GM18873 (cell line): Measurements from ENCODE around the gene PHACTR1.
A peak's percentile ranks its signal among the peaks of the same experiment; 100 is the strongest.

Experiments used
- ATAC-seq: cut with Tn5 transposase; IDR thresholded peaks from one replicate; pipeline ENCODE4 v1.9.1; 2021; ENCODE audit warnings: mild to moderate bottlenecking, moderate library complexity, moderate number of reproducible peaks; ENCODE audit not compliant: unreplicated experiment, low FRiP score

Gene PHACTR1

GRCh38 chr6:13273202-13273930 is 556.8 kb downstream of the PHACTR1 start:
- no peak for ATAC-seq

DNA sequence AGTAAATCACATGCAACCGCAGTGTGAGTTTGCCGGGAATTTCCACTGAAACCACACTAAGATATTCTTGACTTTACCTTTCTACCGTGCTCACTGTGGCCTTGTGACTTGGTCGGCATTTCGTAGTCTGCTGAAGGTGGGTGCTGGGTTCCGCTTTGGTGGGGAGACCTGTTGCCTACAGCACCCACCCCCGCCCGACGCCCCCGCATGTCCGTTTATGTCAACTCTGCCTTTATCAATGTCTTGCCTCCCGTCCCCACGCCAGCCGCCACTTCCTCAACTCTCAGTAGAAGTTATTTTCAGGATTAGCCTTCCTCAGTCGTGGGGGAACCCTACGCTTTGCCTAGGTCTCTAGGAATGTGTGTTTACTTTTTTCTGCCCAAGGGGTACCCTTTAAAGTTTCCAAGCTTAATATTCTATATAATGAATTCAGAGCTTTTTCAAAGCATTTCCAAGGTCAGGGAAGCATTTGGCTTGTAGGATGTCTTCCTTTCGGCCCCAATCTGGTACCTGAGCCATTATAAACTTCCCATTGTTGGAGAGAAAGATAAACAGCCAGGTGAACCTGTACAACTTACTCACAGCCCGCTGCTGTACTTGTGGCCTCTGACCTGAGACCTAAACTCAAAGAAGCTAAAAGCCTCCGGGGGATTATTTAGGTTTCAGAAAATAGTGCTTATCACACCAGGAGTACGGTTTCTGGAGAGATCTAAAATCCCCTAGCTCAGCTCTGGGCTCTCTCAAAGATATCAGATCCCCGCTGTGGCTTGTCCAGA is 557.6 kb downstream of the PHACTR1 start:
- ATAC-seq, result peak; percentile 38

- no peak for ATAC-seq
These were observed 558.3 kb downstream of the PHACTR1 start for GRCh38 chr6:13274707-13275434.

DNA sequence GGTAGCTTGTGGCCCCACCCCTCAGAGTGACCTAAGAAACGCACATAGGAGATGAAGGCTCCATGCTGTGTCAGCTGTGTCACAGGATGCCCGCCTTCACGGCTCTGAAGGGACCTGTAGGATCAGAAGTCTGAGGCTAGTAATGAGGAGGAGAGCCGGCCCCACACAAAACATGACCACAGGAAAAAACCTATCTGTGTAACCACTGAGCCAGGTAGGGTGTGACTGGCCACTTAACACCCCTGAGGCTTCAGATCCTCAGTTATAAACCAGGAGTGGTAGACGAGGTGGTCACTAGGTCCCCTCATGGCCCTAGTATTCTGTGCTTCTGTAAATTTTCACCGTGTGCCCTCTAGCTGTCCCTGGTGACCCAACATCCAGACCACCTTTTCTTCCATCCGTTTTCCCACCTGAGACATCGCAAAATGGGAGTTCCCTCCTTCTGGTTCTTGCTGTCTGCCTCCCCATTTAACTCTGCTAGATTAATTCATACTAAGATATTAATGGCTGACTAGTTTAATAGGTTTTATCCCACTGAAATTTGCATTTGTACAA is 558.9 kb downstream of the PHACTR1 start:
- no peak for ATAC-seq

GRCh38 chr6:13277231-13277630 is 560.7 kb downstream of the PHACTR1 start:
- ATAC-seq, result no peak

GRCh38 chr6:13278164-13278563 is 561.6 kb downstream of the PHACTR1 start:
- no peak for ATAC-seq

- no peak for ATAC-seq
These were observed 562.4 kb downstream of the PHACTR1 start for GRCh38 chr6:13278991-13279390.

- ATAC-seq, result no peak
These were observed 563.7 kb downstream of the PHACTR1 start for GRCh38 chr6:13280254-13280653.

DNA sequence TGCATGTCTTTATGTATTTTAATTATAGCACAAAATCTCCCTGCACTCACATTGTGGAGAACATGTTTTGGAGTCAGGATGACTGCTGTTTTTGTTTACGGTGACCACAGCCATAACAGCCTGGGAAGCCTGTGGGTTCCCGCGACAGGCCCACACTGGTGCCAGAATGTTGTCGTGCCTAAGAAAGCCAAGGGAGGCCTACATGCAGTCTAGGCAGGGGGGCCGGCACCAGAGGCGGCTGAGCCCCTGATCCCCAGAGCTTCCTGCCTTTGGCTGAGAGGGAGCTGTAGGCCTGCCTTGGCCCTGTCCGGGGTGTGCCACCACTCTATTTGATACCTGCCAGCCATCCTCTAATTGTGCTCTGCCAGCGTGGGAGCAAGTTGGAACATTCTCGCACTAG is 565.1 kb downstream of the PHACTR1 start:
- ATAC-seq, result no peak

GRCh38 chr6:13282393-13283069 is 566.0 kb downstream of the PHACTR1 start:
- ATAC-seq, result no peak

GRCh38 chr6:13283331-13283730 is 566.8 kb downstream of the PHACTR1 start:
- no peak for ATAC-seq

- ATAC-seq, result no peak
These were observed 568.1 kb downstream of the PHACTR1 start for GRCh38 chr6:13284646-13285045.

DNA sequence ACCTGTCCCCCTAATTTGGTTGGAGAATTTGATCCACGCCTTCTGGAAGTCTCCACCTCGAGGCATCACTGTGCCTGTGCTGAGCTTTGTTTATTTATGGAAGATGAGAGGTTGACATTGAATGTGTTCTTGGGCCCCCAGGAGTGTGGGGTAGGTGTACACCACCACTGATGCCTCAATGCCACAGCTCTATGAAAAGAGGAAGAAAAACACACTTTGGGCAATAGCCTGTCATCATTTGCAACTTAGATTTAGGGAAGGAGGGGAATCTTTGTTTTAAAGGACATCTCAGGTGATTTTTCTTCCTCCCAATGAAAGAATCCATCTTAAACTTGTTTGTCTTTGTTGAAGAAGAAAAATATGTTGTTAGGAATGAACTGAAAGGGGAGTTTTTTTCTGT is 569.1 kb downstream of the PHACTR1 start:
- no peak for ATAC-seq

DNA sequence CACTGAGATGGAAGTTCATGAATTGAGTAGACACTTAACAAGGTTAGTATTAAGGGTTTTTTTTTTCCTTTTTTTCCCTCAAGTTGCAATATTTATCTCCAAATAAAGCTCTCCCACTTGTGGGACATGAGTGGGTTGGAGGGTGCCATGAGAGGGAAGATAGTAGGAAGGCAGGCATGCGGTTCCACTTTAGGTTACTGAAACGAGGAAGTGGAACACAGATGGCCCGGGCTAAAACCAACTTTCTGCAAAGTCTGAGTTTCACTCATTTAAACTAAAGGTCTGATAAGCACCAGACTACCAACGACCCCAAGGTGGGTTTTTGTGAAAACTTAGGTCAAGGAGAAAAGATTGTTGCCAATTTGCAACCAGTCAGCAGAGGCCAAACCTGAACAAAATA is 569.6 kb downstream of the PHACTR1 start:
- no peak for ATAC-seq

DNA sequence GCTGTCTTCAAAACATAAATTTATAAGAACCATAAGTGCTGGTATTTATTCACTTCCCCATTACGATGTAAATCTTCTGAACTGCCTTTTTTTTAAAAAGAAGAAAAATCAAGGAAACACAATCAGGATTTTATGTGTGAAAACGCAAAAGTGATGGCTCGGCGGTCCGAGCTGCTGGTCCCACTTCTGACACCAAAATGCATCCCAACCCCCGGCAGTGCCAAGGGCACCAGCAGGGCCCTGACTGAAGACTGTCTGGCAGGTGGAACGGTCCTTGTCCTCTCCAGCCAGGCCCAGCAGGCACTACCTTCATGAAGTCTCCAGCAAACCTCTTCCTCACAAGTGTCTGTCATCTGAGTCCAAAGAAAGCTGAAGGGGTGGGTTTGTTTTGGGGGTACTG is 570.5 kb downstream of the PHACTR1 start:
- ATAC-seq, result no peak

GRCh38 chr6:13288481-13288880 is 571.9 kb downstream of the PHACTR1 start:
- ATAC-seq, result no peak

DNA sequence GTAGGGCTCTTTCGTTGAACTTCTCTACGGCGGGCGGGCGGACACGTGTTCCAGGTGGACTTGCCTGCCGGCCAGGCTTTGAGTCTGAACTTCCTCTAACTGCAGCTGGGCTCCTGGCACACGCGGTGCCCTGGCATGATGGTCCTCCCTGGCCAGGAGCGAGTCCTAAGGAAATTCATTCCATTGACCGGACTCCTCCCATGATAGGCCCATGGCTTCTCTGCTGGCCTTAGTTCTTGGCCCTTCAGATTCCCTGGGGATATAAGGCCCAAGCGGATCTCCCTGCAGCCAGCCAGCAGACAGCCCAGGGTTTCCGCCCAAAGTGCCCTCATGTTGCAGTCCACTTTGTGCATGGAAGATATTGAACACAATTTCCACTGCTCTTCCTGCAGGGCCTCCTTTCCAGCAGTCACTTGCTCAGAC is 572.4 kb downstream of the PHACTR1 start:
- ATAC-seq, result no peak

DNA sequence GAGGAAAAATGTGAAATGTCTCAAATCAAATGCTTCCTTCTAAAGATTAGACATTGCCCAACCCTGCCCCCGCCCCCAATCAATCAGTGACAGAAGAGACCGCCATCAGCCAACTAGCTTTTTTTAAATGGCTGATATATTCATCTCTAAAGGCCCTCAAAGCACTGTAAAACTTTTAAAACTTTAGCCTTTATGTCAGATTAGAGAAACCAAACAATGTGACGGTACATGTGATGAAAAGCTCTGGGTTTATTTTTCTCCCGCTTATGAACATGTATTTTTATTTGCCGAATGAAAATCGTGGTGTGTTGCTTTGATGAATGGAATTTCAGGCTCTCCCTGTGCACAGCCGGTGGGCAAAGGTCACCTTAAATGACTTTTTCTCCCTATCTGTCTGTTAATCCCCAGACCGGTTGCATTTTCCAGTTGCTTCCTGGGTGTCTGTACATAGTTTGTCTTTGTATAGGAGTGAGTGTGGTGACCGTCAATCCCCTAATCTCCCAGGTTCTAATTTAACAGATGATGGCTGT is 573.3 kb downstream of the PHACTR1 start:
- no peak for ATAC-seq

- ATAC-seq, result no peak
These were observed 573.8 kb downstream of the PHACTR1 start for GRCh38 chr6:13290335-13290734.

GRCh38 chr6:13292774-13293173 is 576.2 kb downstream of the PHACTR1 start:
- no peak for ATAC-seq
